Loucy (cell line): ENCODE results near the gene CTNNBIP1.
A peak's percentile ranks its signal among the peaks of the same experiment; 100 is the strongest.

Experiments used
- H2AFZ ChIP-seq: fragments of 200-600 bp; sonication (generic); 2 replicates; pipeline ENCODE4 v1.6.0; 2016; ENCODE audit warnings: antibody characterized with exemption, mild to moderate bottlenecking, low read length, moderate library complexity
- H3F3A ChIP-seq: fragments of 200-600 bp; 2 replicates; pipeline ENCODE4 v1.6.0; 2016; ENCODE audit warnings: antibody characterized with exemption, low read depth, mild to moderate bottlenecking
- H3K27me3 ChIP-seq: fragments of 200-600 bp; sonication (generic); 2 replicates; pipeline ENCODE4 v1.6.1; 2014; ENCODE audit warnings: low read length, mild to moderate bottlenecking; ENCODE audit not compliant: insufficient read depth, poor library complexity, severe bottlenecking
- H3K36me3 ChIP-seq: fragments of 200-600 bp; sonication (generic); 2 replicates; pipeline ENCODE4 v1.6.1; 2016; ENCODE audit warnings: low read length; ENCODE audit not compliant: insufficient read depth
- H3K4me1 ChIP-seq: fragments of 200-600 bp; sonication (generic); 2 replicates; pipeline ENCODE4 v1.5.1; 2014; ENCODE audit warnings: low read length, mild to moderate bottlenecking; ENCODE audit not compliant: insufficient read depth, poor library complexity, severe bottlenecking
- H3K4me2 ChIP-seq: fragments of 200-600 bp; sonication (generic); 2 replicates; pipeline ENCODE4 v1.6.0; 2014; ENCODE audit warnings: antibody characterized with exemption, low read length, low read depth, mild to moderate bottlenecking; ENCODE audit not compliant: poor library complexity, severe bottlenecking
- H3K4me3 ChIP-seq: fragments of 200-600 bp; sonication (generic); 2 replicates; pipeline ENCODE4 v1.5.1; 2014; ENCODE audit warnings: low read length, mild to moderate bottlenecking, mixed read lengths; ENCODE audit not compliant: poor library complexity, severe bottlenecking
- H3K79me2 ChIP-seq: fragments of 200-600 bp; sonication (generic); 2 replicates; pipeline ENCODE4 v1.6.1; 2014; ENCODE audit warnings: low read length; ENCODE audit not compliant: insufficient read depth
- H3K9ac ChIP-seq: fragments of 200-600 bp; sonication (generic); 2 replicates; pipeline ENCODE4 v1.6.0; 2014; ENCODE audit warnings: mild to moderate bottlenecking, low read depth, low read length, moderate library complexity; ENCODE audit not compliant: poor library complexity, severe bottlenecking
- H3K9me2 ChIP-seq: fragments of 200-600 bp; sonication (generic); replicated peaks from 2 replicates; pipeline ENCODE4 v1.6.1; 2016; ENCODE audit warnings: low read depth, low read length, mixed read lengths
- H3K9me3 ChIP-seq: fragments of 200-600 bp; sonication (generic); 2 replicates; pipeline ENCODE4 v1.6.1; 2014; ENCODE audit warnings: mild to moderate bottlenecking, antibody characterized with exemption, low read length, low read depth; ENCODE audit not compliant: insufficient read depth
- H4K20me1 ChIP-seq: fragments of 200-600 bp; sonication (generic); 2 replicates; pipeline ENCODE4 v1.6.0; 2014; ENCODE audit warnings: antibody characterized with exemption, low read length, mild to moderate bottlenecking; ENCODE audit not compliant: insufficient read depth, poor library complexity, severe bottlenecking
- CTCF ChIP-seq: fragments of 200-600 bp; sonication (generic); conservative IDR thresholded peaks from 2 replicates; pipeline ENCODE4 v1.5.1; 2014; ENCODE audit warnings: mild to moderate bottlenecking, antibody characterized with exemption, low read length
- EZH2phosphoT487 ChIP-seq: fragments of 200-600 bp; IDR thresholded peaks from 2 replicates; pipeline ENCODE4 v1.6.1; 2018; ENCODE audit warnings: antibody characterized with exemption, mild to moderate bottlenecking, moderate library complexity, borderline replicate concordance

The CTNNBIP1 gene

GRCh38 chr1:9820521-9820920 is 89.5 kb downstream of the CTNNBIP1 start:
- no peaks in the 10 kb centered on the region for H3K9me2 ChIP-seq
- no peak overlapping the region for H2AFZ ChIP-seq
- H4K20me1 ChIP-seq = peaks cover 34% of the 10 kb centered on the region
- peaks cover 11% of the 10 kb centered on the region; the same call in 1 of the 2 replicates for H3F3A ChIP-seq
- no peaks in the 10 kb centered on the region for H3K36me3 ChIP-seq
- no peak overlapping the region for H3K9ac ChIP-seq
- no peaks in the 10 kb centered on the region for H3K27me3 ChIP-seq
- peak overlapping the region; percentile 88 for H3K4me2 ChIP-seq
- H3K4me3 ChIP-seq = peak overlapping the region; percentile 41
- no peak for TF ChIP-seq EZH2phosphoT487
- no peak for TF ChIP-seq CTCF
- peaks cover 73% of the 10 kb centered on the region for H3K79me2 ChIP-seq
- peaks cover 45% of the 10 kb centered on the region for H3K4me1 ChIP-seq
- no peaks in the 10 kb centered on the region for H3K9me3 ChIP-seq

DNA sequence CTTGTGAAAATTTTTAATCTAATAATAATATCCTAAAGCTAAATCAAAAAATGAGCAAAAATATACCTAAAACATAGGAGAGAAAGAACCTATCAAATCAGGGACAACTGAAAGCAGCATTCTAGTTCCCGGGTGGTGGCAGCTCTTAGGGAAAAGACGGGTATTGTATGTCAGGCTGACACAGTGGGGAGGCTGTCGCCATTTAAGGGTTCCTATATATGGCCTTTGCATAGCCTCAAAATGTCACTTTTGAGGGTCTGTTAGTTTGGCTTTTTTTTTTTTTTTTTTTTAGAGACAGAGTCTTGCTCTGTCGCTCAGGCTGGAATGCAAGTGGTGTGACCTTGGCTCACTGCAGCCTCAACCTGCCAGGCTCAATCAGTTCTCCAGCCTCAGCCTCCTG is 92.3 kb downstream of the CTNNBIP1 start:
- H3K27me3 ChIP-seq = no peaks in the 10 kb centered on the region
- no peak overlapping the region for H3K4me2 ChIP-seq
- H3K36me3 ChIP-seq = no peaks in the 10 kb centered on the region
- TF ChIP-seq CTCF = no peak
- no peak for TF ChIP-seq EZH2phosphoT487
- H3K9me2 ChIP-seq = no peaks in the 10 kb centered on the region
- H3K9me3 ChIP-seq = no peaks in the 10 kb centered on the region
- H3F3A ChIP-seq = no peaks in the 10 kb centered on the region
- H2AFZ ChIP-seq = no peak overlapping the region
- no peak overlapping the region for H3K9ac ChIP-seq
- peaks cover 95% of the 10 kb centered on the region for H3K79me2 ChIP-seq
- no peak overlapping the region for H3K4me3 ChIP-seq
- H3K4me1 ChIP-seq = peaks cover 34% of the 10 kb centered on the region
- H4K20me1 ChIP-seq = peaks cover 37% of the 10 kb centered on the region

GRCh38 chr1:9816199-9816598 is 93.9 kb downstream of the CTNNBIP1 start:
- Histone ChIP-seq H3K9ac (no peak overlapping the region), H3F3A (no peaks in the 10 kb centered on the region), H3K36me3 (no peaks in the 10 kb centered on the region)

More at GRCh38 chr1:9816199-9816598, 93.9 kb downstream of the CTNNBIP1 start:
- Histone ChIP-seq H4K20me1 (peaks cover 25% of the 10 kb centered on the region), H3K4me1 (peaks cover 21% of the 10 kb centered on the region), H3K79me2 (peaks cover 94% of the 10 kb centered on the region), H2AFZ (no peak overlapping the region), H3K4me3 (no peak overlapping the region), H3K4me2 (no peak overlapping the region), H3K9me2 (no peaks in the 10 kb centered on the region), H3K9me3 (no peaks in the 10 kb centered on the region), H3K27me3 (no peaks in the 10 kb centered on the region)
- TF ChIP-seq CTCF (no peak), EZH2phosphoT487 (no peak)
